GM19455 (cell line): ENCODE measurements around the gene IGFLR1.
"Not testable (repeated sequence)": the region's sequence is repeated elsewhere in the genome, so short reads cannot be mapped to it uniquely, and the experiment has no call there.

Source experiments
- ATAC-seq: cut with Tn5 transposase; IDR thresholded peaks from one replicate; pipeline ENCODE4 v1.9.1; 2021; ENCODE audit not compliant: unreplicated experiment

Gene IGFLR1

GRCh38 chr19:35725216-35725861 lies 16.9 kb downstream of the IGFLR1 start:
- ATAC-seq: no peak

- ATAC-seq: no peak
Observed at GRCh38 chr19:35724560-35724959, 17.7 kb downstream of the IGFLR1 start.

- not testable (repeated sequence) for ATAC-seq
Observed at GRCh38 chr19:35724132-35724531, 18.1 kb downstream of the IGFLR1 start.

GRCh38 chr19:35723671-35724070 lies 18.6 kb downstream of the IGFLR1 start:
- ATAC-seq: no peak

DNA sequence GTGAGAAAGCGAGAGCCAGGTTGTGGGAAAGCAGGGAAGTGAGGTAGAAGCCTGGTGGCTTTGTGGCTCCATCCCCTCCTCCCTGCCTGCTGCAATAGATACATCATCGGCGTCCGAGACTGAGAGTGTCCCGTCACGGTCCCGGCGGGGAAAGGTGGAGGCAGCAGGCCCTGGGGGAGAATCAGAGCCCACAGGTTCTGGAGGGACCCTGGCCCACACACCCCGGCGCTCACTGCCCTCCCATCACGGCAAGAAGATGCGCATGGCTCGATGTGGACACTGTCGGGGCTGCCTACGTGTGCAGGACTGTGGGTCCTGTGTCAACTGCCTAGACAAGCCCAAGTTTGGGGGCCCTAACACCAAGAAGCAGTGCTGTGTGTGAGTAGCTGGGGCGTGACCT lies 19.4 kb downstream of the IGFLR1 start:
- ATAC-seq: no peak

- no peak for ATAC-seq
Observed at GRCh38 chr19:35722461-35722860, 19.8 kb downstream of the IGFLR1 start.

DNA sequence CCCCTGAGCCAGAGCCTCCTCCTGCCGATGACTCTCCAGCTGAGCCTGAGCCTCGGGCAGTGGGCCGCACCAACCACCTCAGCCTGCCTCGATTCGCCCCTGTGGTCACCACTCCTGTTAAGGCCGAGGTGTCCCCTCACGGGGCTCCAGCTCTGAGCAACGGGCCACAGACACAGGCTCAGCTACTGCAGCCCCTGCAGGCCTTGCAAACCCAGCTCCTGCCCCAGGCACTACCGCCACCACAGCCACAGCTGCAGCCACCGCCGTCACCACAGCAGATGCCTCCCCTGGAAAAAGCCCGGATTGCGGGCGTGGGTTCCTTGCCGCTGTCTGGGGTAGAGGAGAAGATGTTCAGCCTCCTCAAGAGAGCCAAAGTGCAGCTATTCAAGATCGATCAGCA lies 20.9 kb downstream of the IGFLR1 start:
- no peak for ATAC-seq

DNA sequence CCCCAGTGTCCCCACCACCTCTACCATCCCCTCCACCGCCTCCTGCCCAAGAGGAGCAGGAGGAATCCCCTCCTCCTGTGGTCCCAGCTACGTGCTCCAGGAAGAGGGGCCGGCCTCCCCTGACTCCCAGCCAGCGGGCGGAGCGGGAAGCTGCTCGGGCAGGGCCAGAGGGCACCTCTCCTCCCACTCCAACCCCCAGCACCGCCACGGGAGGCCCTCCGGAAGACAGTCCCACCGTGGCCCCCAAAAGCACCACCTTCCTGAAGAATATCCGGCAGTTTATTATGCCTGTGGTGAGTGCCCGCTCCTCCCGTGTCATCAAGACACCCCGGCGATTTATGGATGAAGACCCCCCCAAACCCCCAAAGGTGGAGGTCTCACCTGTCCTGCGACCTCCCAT lies 21.6 kb downstream of the IGFLR1 start:
- no peak for ATAC-seq

GRCh38 chr19:35720163-35720524 lies 22.1 kb downstream of the IGFLR1 start:
- ATAC-seq: no peak

GRCh38 chr19:35719402-35720162 lies 22.7 kb downstream of the IGFLR1 start:
- no peak for ATAC-seq

DNA sequence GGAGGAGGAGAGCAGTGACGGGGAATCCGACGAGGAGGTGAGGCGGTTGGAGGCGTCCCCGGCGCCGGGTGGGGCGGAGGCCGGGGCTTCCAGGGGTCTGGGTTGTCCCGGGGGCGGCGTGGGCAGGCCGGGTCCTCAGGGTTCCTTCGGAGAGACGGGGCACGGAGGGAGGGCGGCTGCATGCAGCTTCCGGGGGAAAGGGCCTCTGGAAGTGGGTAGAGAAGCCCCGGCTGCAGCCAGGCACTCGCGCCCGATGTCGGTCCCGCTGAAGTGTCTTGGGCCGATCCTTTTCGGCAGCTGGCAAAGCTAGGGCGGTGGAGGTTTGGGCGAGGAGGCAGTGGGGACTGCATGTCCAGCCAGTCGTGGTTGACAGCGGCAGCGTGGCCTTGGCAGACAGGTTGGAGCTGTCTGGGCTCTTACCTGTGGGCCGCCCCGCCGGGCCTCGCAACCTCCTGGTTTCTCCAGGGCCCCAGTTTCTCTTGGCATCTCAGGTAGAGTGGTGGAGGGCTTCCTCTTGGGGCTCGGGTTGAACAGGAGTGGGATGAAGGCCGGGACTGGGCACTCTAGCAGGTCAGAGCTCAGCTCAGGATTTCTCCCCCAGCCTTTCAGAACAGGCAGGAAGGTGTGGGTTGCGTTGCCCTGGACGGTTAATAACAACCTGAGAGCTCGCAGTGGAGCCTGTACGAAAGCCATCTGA lies 23.8 kb downstream of the IGFLR1 start:
- ATAC-seq: peak; percentile 5

GRCh38 chr19:35717665-35718344 lies 24.4 kb downstream of the IGFLR1 start, which contains the start of gene KMT2B:
Gene KMT2B, plus strand, starts transcription at chr19:35718003. Its CDS starts 16 bp downstream, at chr19:35718019.
- ATAC-seq: peak; percentile 41

DNA sequence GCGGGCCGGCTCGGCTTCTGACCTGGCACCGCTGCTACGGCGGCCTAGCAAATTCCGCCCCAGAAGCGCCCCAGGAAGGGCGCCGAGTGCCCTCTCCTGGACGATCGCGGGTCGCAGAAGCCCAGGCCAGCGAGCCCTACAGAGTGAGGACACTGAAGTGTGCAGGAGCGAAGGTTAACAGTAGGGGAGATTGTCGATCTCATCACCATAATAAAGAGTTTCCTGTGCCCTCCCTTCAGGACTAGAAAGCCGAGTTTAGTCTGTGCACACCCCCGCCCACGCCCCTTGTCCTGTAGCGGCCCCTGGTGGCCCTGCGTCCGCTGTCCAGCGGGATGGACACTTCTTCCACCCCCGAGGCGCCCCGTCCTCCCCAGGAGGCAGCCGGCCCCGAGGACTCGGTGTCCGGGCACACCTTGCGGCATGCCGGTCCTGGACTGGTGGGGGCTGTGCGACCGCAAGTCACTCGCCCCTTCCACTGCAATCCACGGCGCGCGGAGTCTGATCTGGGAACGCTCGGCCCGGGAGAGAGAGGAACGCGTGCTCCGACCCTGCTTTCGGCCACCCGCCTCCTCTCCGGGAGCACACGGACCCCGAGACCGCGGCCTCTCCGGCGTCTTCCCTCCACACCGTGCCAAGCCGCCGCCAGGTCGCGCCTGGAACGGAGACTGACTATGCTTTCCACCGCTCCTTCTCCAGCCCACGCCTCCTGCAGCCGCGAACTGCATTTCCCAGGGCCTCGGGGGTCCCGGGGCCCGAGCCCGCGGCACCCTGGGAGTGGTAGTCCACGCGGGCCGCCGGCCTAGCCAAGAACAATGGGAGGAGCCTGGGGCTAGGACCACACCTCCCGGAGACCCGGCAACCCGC lies 25.2 kb downstream of the IGFLR1 start:
- ATAC-seq: peak; percentile 49

- no peak for ATAC-seq
Observed at GRCh38 chr19:35715981-35716800, 26.1 kb downstream of the IGFLR1 start.

DNA sequence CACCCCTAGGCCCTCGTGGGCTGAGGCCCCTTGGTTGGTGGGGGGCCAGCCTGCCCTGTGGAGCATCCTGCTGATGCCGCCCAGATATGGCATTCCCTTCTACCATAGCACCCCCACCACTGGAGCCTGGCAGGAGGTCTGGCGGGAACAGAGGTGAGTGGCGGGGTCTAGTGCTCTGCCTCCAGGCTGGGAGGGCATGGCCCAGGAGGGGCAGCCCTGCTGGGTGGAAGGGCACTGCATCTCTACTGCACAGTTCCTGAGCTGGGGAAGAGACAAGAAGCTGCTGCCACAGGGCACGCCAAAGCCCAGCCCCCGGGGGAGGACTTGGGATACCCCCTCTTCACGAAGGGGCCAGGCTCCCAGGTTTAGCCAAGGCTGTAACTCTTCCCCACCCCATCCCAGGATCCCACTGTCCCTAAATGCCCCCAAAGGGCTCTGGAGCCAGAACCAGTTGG lies 26.9 kb downstream of the IGFLR1 start:
- ATAC-seq: no peak

DNA sequence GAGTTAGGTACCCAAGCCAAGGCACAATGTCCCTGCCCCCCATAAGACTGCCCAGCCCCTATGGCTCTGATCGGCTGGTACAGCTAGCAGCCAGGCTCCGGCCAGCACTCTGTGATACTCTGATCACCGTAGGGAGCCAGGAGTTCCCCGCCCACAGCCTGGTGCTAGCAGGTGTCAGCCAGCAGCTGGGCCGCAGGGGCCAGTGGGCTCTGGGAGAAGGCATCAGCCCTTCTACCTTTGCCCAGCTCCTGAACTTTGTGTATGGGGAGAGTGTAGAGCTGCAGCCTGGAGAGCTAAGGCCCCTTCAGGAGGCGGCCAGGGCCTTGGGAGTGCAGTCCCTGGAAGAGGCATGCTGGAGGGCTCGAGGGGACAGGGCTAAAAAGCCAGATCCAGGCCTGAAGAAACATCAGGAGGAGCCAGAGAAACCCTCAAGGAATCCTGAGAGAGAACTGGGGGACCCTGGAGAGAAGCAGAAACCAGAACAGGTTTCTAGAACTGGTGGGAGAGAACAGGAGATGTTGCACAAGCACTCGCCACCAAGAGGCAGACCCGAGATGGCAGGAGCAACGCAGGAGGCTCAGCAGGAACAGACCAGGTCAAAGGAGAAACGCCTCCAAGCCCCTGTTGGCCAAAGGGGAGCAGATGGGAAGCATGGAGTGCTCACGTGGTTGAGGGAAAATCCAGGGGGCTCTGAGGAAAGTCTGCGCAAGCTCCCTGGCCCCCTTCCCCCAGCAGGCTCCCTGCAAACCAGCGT lies 27.5 kb downstream of the IGFLR1 start:
- ATAC-seq: no peak

- ATAC-seq: no peak
Observed at GRCh38 chr19:35713904-35714495, 28.3 kb downstream of the IGFLR1 start.

DNA sequence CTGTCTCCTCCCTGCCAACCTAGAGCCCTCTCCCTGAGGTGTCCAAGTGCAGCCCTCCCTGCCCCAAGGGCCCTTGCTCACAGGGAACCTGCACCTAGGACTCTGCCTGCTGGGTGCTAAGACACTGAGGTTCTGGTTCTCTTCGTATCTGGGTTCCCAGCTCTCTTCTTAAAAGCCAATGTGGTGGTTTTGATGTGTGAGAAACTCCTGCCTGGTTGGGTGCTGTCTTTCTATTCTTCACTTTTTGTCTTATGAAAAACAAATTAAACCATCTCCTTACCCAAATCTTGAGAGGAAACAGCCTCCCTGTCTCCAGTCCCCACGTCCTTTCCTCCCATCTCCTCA lies 28.8 kb downstream of the IGFLR1 start:
- no peak for ATAC-seq
